ELR (cell line): ENCODE results near the gene SMIM13.

Experiments used
- DNase-seq: peaks from one replicate; pipeline ENCODE4 v3.0.0-alpha.2; 2015; ENCODE audit warnings: low read depth

SMIM13 gene

DNA sequence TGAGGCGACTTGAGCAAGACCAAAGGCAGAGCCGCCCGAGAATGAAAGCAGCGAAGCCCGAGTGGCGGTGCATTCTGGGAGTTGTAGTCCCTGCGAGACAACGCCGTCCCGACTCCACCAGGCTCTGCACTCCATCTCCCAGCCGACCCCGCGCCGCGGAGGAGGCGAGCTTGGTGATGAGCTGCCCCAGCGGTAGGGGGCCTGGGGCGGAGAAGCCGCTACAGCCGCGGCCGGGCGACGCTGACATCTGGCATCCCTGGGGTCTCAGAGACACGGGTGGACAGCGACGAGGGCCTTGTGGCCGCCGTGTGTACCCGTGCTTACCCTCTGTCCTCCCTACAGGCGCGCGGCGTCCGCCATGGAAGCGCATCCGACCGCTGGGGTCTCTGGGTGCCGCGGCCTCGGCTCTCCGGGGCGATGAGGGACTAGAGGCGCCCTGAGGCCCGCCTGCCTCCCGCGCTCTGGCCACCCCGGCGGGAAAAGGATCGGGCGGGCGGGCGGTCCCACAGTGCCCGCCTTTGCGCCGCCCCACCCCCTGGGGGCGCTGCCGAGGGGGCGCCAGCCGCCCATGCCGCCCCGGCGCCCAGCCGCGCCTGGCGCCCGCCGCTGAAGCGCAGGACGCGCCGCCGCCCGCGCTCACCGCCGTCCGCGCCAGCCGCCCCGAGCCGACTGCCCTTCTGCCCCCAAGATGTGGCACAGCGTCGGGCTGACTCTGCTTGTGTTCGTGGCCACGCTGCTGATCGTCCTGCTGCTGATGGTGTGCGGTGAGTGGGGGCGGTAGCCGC lies at the start of gene SMIM13:
Gene SMIM13, plus strand, starts transcription at position 209 of the 785 bp plus-strand sequence. Its CDS starts 480 bp downstream, at position 689.
- DNase-seq, result peak; percentile 98

DNA sequence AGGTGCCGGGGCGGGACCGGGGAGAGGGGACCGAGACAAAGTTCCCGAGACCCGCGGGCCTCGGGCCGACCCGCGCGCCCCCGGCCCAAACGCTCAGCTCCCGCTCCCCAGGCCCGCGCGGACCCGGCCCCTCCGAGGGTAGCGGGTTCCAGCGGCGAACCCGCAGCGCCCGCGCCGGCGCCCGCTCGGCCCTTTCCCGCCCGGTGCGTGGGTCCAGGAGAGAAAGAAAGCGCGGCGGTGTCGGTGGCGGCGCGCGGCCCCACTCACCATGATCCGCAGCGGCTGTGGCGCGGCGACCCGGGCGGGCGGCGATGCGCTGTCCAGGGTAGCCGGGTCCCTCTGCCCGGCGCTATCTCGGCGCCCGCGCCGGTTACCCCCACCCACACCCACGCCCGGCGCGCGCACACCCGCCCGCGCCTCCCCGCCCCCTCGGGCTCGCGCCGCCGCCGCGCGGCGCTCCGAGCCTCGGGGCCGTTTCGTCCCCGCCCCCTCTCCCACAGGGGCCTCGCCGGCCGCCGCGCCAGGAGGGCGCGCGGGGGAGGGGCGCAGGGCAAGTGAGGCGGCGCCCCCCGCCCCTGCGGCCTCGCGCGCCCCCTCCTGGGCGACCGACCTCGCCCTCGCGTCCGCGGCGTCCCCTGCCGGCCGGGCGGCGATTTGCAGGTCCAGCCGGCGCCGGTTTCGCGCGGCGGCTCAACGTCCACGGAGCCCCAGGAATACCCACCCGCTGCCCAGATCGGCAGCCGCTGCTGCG lies 49.5 kb upstream of the SMIM13 start, which contains the start of gene ELOVL2:
Gene ELOVL2, minus strand, starts transcription at position 345 of the 751 bp plus-strand sequence. Its CDS starts 75 bp downstream, at position 270.
- peak; percentile 62 for DNase-seq

GRCh38 chr6:11044712-11045167 lies 48.9 kb upstream of the SMIM13 start:
- DNase-seq, result no peak

- DNase-seq, result peak; percentile 54
Measured at GRCh38 chr6:11050731-11051130, 42.9 kb upstream of the SMIM13 start.

GRCh38 chr6:11053307-11053706 lies 40.3 kb upstream of the SMIM13 start:
- no peak for DNase-seq

DNA sequence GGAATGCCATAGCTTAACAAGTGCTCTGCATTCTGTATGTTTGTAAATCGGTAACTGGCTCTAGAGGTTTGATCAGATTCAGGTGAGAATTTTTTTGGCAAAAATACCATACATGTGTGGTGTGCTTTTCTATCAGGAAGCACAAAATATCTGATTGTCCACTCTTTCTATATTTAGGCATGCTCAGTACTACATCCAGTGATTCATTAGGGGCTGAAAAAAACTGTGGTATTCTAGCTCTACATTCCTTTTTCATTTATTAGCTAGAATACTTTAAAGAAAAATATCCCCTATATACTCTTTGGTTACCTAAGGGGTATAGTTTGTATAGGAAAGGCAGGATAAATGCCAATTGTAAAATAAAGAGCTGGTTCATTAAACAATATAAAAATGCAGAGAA lies 38.9 kb upstream of the SMIM13 start:
- no peak for DNase-seq

DNA sequence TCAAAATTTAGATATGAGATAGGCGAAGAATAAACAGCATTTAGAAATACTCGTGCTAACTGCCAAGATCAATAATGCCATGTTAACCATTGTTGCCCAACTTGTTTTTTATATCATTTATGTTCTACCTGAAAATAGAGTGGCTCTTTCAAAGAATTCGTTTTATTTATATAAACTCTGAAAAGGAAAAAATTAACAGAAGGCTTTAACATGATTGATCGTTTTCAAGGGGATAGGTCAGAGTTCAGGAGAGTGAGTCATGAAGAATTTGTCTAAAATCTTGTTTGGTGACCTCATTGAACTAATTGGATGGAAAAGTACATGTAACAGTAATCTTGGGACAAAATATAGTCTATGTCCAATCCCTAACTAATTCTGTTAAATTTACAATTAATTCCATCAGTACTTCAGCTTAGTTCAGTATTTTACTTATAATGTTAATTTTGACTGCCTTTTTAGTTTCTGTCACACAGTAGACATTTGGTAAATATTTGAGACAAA lies 38.5 kb upstream of the SMIM13 start:
- DNase-seq, result peak; percentile 23

DNA sequence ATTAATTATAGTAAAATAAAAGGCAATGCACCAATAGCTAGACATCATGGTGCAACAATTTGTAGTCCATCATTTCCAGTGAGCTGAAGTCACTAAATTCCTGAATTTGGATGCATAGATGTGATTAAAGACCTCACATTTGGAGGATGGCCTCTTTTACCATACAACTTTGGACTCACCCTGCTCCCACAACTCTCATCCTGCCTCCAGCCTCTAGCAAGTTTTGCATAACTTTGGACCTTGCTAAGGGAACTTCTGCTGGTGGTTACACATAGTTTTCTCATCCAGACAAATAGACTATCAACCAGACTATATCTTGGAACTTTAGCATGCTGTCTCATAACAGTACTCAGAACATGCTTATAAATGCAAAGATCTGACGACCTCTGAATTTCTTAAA lies 36.8 kb upstream of the SMIM13 start:
- no peak for DNase-seq

DNA sequence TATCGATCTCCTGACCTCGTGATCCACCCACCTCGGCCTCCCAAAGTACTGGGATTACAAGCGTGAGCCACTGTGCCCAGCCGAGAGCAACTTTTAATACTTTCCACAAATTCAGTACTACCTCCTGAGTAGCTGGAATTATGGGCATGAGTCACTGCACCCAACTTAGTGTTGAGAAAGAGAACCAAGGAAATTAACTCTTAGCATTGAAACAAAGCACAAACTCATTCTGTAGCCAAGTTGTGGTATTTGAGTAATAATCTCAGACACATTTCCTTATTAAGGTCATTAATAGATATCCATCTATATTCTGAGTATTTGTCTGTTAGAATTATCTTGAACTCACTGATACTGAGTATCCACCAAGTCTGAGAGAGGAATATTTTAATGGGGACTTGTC lies 35.2 kb upstream of the SMIM13 start:
- no peak for DNase-seq

DNA sequence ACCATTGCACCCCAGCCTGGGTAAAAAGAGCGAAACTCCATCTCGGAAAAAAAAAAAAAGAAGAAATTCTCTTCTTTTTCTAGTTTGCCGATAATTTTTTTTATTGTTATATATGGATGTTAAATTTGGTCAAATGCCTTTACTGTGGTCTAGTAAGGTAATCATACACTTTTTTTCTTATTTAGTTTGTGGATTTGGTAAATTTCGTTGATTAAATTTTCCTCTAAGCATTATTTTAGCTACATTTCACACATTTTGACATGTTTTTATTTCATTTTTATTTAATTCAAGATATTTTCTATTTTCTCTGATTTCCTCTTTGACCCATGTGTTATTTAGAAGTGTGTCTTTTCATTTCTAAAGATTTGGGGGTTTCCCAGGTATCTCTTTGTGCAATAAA lies 31.6 kb upstream of the SMIM13 start:
- DNase-seq, result no peak

- no peak for DNase-seq
Measured at GRCh38 chr6:11062715-11063114, 30.9 kb upstream of the SMIM13 start.

GRCh38 chr6:11064836-11065235 lies 28.8 kb upstream of the SMIM13 start:
- DNase-seq, result no peak

GRCh38 chr6:11065436-11066202 lies 28.0 kb upstream of the SMIM13 start:
- DNase-seq, result no peak

- no peak for DNase-seq
Measured at GRCh38 chr6:11066505-11067347, 26.9 kb upstream of the SMIM13 start.

- no peak for DNase-seq
Measured at GRCh38 chr6:11067348-11067747, 26.3 kb upstream of the SMIM13 start.

GRCh38 chr6:11069760-11070159 lies 23.9 kb upstream of the SMIM13 start:
- peak; percentile 27 for DNase-seq

- no peak for DNase-seq
Measured at GRCh38 chr6:11072101-11072500, 21.5 kb upstream of the SMIM13 start.

- no peak for DNase-seq
Measured at GRCh38 chr6:11076540-11076939, 17.1 kb upstream of the SMIM13 start.

DNA sequence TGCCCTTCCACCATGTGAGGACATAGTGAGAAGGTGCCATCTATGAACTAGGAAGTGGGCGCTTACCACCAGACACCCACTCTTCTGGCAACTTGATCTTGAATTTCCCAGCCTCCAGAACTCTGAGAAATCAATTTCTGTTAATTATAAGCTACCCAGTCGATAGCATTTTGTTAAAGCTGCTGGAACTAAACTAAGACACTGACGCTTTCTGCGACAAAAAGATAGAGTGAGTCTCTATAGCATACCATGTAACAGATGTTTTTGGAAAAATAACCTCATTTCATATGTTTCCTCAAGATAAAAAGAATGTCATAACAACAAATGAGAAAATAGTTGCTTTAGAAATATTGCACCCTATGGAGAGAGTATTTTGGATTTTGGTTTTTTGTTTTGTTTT lies 15.4 kb upstream of the SMIM13 start:
- DNase-seq, result no peak

DNA sequence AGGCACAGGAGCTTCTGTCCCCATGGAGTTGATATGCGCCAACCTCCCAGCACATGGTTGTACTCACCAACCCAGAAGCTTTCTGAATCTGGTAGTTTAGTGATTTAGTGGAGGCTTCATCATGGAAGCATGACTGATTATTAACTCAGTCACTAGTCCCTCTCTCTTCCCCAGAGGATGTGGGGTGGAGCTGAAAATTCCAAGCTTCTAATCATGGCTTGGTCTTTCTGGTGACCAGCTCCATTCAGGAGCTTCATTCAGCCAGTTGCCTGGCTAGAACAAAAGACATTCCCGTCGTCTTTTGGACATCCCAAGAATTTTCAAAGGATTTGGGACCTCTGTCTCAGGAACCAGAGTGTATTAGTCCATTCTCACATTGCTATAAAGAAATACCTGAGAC lies 13.3 kb upstream of the SMIM13 start:
- no peak for DNase-seq

- peak; percentile 74 for DNase-seq
Measured at GRCh38 chr6:11083491-11083890, 10.1 kb upstream of the SMIM13 start.
